Osteoblast (primary cell): ENCODE data around the gene CD44. TPM values are rescaled to one million over a fixed set of nuclear protein-coding genes. Genes with fewer than 3 reads are reported as not detected.

ENCODE experiments used
- DNase-seq: peaks from one replicate; pipeline ENCODE4 v3.0.0; 2011; ENCODE audit warnings: low spot score, mixed read lengths; ENCODE audit not compliant: insufficient read length; ENCODE audit errors: missing footprints
- H2AFZ ChIP-seq: 2 replicates; pipeline ENCODE4 v1.6.0; 2011; ENCODE audit warnings: mild to moderate bottlenecking, low read length
- H3K27ac ChIP-seq: 2 replicates; pipeline ENCODE4 v1.5.1; 2011; ENCODE audit warnings: mild to moderate bottlenecking, low read depth, low read length, moderate library complexity
- H3K27me3 ChIP-seq: 2 replicates; pipeline ENCODE4 v1.6.0; 2012; ENCODE audit warnings: mild to moderate bottlenecking, control low read depth, inconsistent platforms, low read length, moderate library complexity; ENCODE audit not compliant: insufficient read depth
- H3K36me3 ChIP-seq: 2 replicates; pipeline ENCODE4 v1.5.1; 2011; ENCODE audit warnings: mild to moderate bottlenecking, low read length, control low read depth, moderate library complexity; ENCODE audit not compliant: insufficient read depth
- H3K4me1 ChIP-seq: 2 replicates; pipeline ENCODE4 v1.5.1; 2011; ENCODE audit warnings: mild to moderate bottlenecking, low read length, control low read depth, moderate library complexity; ENCODE audit not compliant: insufficient read depth
- H3K4me2 ChIP-seq: 2 replicates; pipeline ENCODE4 v1.6.0; 2011; ENCODE audit warnings: mild to moderate bottlenecking, low read length; ENCODE audit not compliant: insufficient read depth
- H3K4me3 ChIP-seq: fragments of 200-600 bp; sonication (generic); 3 replicates; pipeline ENCODE4 v1.5.1; 2012; ENCODE audit warnings: mild to moderate bottlenecking, low read length, inconsistent platforms; ENCODE audit not compliant: insufficient read depth
- H3K79me2 ChIP-seq: 2 replicates; pipeline ENCODE4 v1.6.0; 2012; ENCODE audit warnings: mild to moderate bottlenecking, low read length, control low read depth, inconsistent platforms; ENCODE audit not compliant: insufficient read depth
- H3K9me3 ChIP-seq: 2 replicates; pipeline ENCODE4 v1.5.1; 2011; ENCODE audit warnings: low read depth, low read length, control low read depth
- H4K20me1 ChIP-seq: 2 replicates; pipeline ENCODE4 v1.6.0; 2012; ENCODE audit warnings: mild to moderate bottlenecking, low read length, control low read depth; ENCODE audit not compliant: insufficient read depth
- CTCF ChIP-seq: IDR thresholded peaks from 2 replicates; pipeline ENCODE4 v1.5.1; 2011; ENCODE audit warnings: mild to moderate bottlenecking, low read depth, low read length, moderate library complexity; ENCODE audit errors: extremely low read depth
- total RNA-seq: library from RNA; depleted of rRNA; stranded (reverse); fragments of >200 nt; gene quantifications from 2 replicates; pipeline ENCODE4 v1.2.3, GENCODE V29; 2012

Gene CD44
- total RNA-seq, 1 donor: 238 TPM

- Histone ChIP-seq H2AFZ (no peak overlapping the region), H3K4me3 (peak overlapping the region; percentile 47), H3K36me3 (peaks cover 29% of the 10 kb centered on the region), H3K4me1 (peaks cover 64% of the 10 kb centered on the region), H4K20me1 (peaks cover 71% of the 10 kb centered on the region), H3K27ac (peak overlapping the region; percentile 83), H3K4me2 (peak overlapping the region; percentile 89), H3K9me3 (no peaks in the 10 kb centered on the region), H3K27me3 (no peaks in the 10 kb centered on the region), H3K79me2 (peaks cover 97% of the 10 kb centered on the region)
- peak; percentile 94 for DNase-seq
- no peak for TF ChIP-seq CTCF
These were observed 5.3 kb downstream of the CD44 start for GRCh38 chr11:35144136-35144741.

- no peak for TF ChIP-seq CTCF
- Histone ChIP-seq H3K4me3 (peak overlapping the region; percentile 24), H3K4me1 (peaks cover 64% of the 10 kb centered on the region), H4K20me1 (peaks cover 71% of the 10 kb centered on the region), H2AFZ (no peak overlapping the region), H3K36me3 (peaks cover 35% of the 10 kb centered on the region), H3K27ac (peak overlapping the region; percentile 83), H3K4me2 (peak overlapping the region; percentile 89), H3K9me3 (no peaks in the 10 kb centered on the region), H3K79me2 (peaks cover 97% of the 10 kb centered on the region), H3K27me3 (no peaks in the 10 kb centered on the region)
- no peak for DNase-seq
These were observed 5.8 kb downstream of the CD44 start for GRCh38 chr11:35144806-35145205.

- Histone ChIP-seq H2AFZ (no peak overlapping the region), H3K4me2 (peak overlapping the region; percentile 89), H3K4me1 (peaks cover 65% of the 10 kb centered on the region), H3K27ac (peak overlapping the region; percentile 83), H3K27me3 (no peaks in the 10 kb centered on the region), H3K9me3 (no peaks in the 10 kb centered on the region), H4K20me1 (peaks cover 71% of the 10 kb centered on the region), H3K36me3 (peaks cover 39% of the 10 kb centered on the region), H3K4me3 (peak overlapping the region; percentile 3), H3K79me2 (peaks cover 97% of the 10 kb centered on the region)
- no peak for DNase-seq
- no peak for TF ChIP-seq CTCF
These were observed 6.3 kb downstream of the CD44 start for GRCh38 chr11:35145271-35145670.

GRCh38 chr11:35146074-35146521, 7.1 kb downstream of the CD44 start:
- no peak for DNase-seq
- Histone ChIP-seq H3K27me3 (no peaks in the 10 kb centered on the region), H3K9me3 (no peaks in the 10 kb centered on the region), H3K4me3 (no peak overlapping the region), H3K36me3 (peaks cover 42% of the 10 kb centered on the region), H3K79me2 (peaks cover 97% of the 10 kb centered on the region), H3K27ac (peak overlapping the region; percentile 83), H2AFZ (no peak overlapping the region), H4K20me1 (peaks cover 72% of the 10 kb centered on the region), H3K4me1 (peaks cover 72% of the 10 kb centered on the region), H3K4me2 (peak overlapping the region; percentile 7)
- no peak for TF ChIP-seq CTCF
